ENCODE measurements around the gene MCTP1. TPM values are rescaled to one million over a fixed set of nuclear protein-coding genes. Genes with fewer than 3 reads are reported as not detected.
A peak's percentile ranks its signal among the peaks of the same experiment; 100 is the strongest.
"Not testable (repeated sequence)": the region's sequence is repeated elsewhere in the genome, so short reads cannot be mapped to it uniquely, and the experiment has no call there.

Gene MCTP1
- total RNA-seq, 1 donor from 2014 or later = 3.4 TPM

GRCh38 chr5:94976853-94977252 lies 308.0 kb downstream of the MCTP1 start:
- no peak for TF ChIP-seq CTCF (IDR thresholded peaks at IDR 0.05)
- H3K4me1 Mint-ChIP-seq (ENCODE audit: low read depth) = peaks cover 5% of the 10 kb centered on the region
- no peak overlapping the region for H3K27ac Mint-ChIP-seq (ENCODE audit: unreplicated experiment)
- peaks cover 8% of the 10 kb centered on the region for H3K27me3 Mint-ChIP-seq (ENCODE audit: low read depth)
- H3K9me3 Mint-ChIP-seq (ENCODE audit: low read depth) = peaks cover 27% of the 10 kb centered on the region
- peaks cover 9% of the 10 kb centered on the region for H3K36me3 Mint-ChIP-seq (ENCODE audit: low read depth)
- no peak overlapping the region for H3K4me3 Mint-ChIP-seq (ENCODE audit: unreplicated experiment)
- no peak for DNase-seq (ENCODE audit: low spot score)

GRCh38 chr5:94972268-94972667 lies 312.6 kb downstream of the MCTP1 start:
- Mint-ChIP-seq H3K9me3 (ENCODE audit: low read depth) (peaks cover 15% of the 10 kb centered on the region), H3K4me3 (ENCODE audit: unreplicated experiment) (no peak overlapping the region), H3K4me1 (ENCODE audit: low read depth) (peaks cover 4% of the 10 kb centered on the region), H3K27me3 (ENCODE audit: low read depth) (peaks cover 10% of the 10 kb centered on the region), H3K36me3 (ENCODE audit: low read depth) (peaks cover 5% of the 10 kb centered on the region), H3K27ac (ENCODE audit: unreplicated experiment) (no peak overlapping the region)
- TF ChIP-seq CTCF (IDR thresholded peaks at IDR 0.05) = no peak
- DNase-seq (ENCODE audit: low spot score) = no peak

- peak; percentile 51 for TF ChIP-seq CTCF (IDR thresholded peaks at IDR 0.05)
- Mint-ChIP-seq H3K4me1 (ENCODE audit: low read depth) (peaks cover 4% of the 10 kb centered on the region), H3K9me3 (ENCODE audit: low read depth) (peaks cover 7% of the 10 kb centered on the region), H3K27me3 (ENCODE audit: low read depth) (peaks cover 11% of the 10 kb centered on the region), H3K4me3 (ENCODE audit: unreplicated experiment) (no peak overlapping the region), H3K36me3 (ENCODE audit: low read depth) (no peaks in the 10 kb centered on the region), H3K27ac (ENCODE audit: unreplicated experiment) (no peak overlapping the region)
- no peak for DNase-seq (ENCODE audit: low spot score)
Observed at GRCh38 chr5:94969174-94969573, 315.7 kb downstream of the MCTP1 start.

GRCh38 chr5:94968507-94969095 lies 316.3 kb downstream of the MCTP1 start:
- H3K27ac Mint-ChIP-seq (ENCODE audit: unreplicated experiment) = no peak overlapping the region
- no peak for DNase-seq (ENCODE audit: low spot score)
- H3K27me3 Mint-ChIP-seq (ENCODE audit: low read depth) = peaks cover 11% of the 10 kb centered on the region
- peaks cover 4% of the 10 kb centered on the region for H3K4me1 Mint-ChIP-seq (ENCODE audit: low read depth)
- peaks cover 7% of the 10 kb centered on the region for H3K9me3 Mint-ChIP-seq (ENCODE audit: low read depth)
- no peaks in the 10 kb centered on the region for H3K36me3 Mint-ChIP-seq (ENCODE audit: low read depth)
- H3K4me3 Mint-ChIP-seq (ENCODE audit: unreplicated experiment) = no peak overlapping the region
- peak; percentile 84 for TF ChIP-seq CTCF (IDR thresholded peaks at IDR 0.05)

- Mint-ChIP-seq H3K4me3 (ENCODE audit: unreplicated experiment) (no peak overlapping the region), H3K4me1 (ENCODE audit: low read depth) (peaks cover 4% of the 10 kb centered on the region)
Observed at GRCh38 chr5:94967525-94967924, 317.4 kb downstream of the MCTP1 start.

GRCh38 chr5:94959279-94959678 lies 325.6 kb downstream of the MCTP1 start:
- DNase-seq (ENCODE audit: low spot score); H3K4me1 Mint-ChIP-seq (ENCODE audit: low read depth); H3K4me3 Mint-ChIP-seq (ENCODE audit: unreplicated experiment); H3K36me3 Mint-ChIP-seq (ENCODE audit: low read depth); H3K27ac Mint-ChIP-seq (ENCODE audit: unreplicated experiment): not testable (repeated sequence)
- peaks cover 24% of the 10 kb centered on the region for H3K9me3 Mint-ChIP-seq (ENCODE audit: low read depth)
- peaks cover 11% of the 10 kb centered on the region for H3K27me3 Mint-ChIP-seq (ENCODE audit: low read depth)

More at GRCh38 chr5:94967525-94967924, 317.4 kb downstream of the MCTP1 start:
- no peak overlapping the region for H3K27ac Mint-ChIP-seq (ENCODE audit: unreplicated experiment)
- no peak for TF ChIP-seq CTCF (IDR thresholded peaks at IDR 0.05)
- peaks cover 7% of the 10 kb centered on the region for H3K9me3 Mint-ChIP-seq (ENCODE audit: low read depth)
- H3K27me3 Mint-ChIP-seq (ENCODE audit: low read depth) = peaks cover 9% of the 10 kb centered on the region
- H3K36me3 Mint-ChIP-seq (ENCODE audit: low read depth) = no peaks in the 10 kb centered on the region
- DNase-seq (ENCODE audit: low spot score) = no peak
